Karpas-422 (cell line): Measurements from ENCODE around the gene COG4. TPM values are rescaled to one million over a fixed set of nuclear protein-coding genes. Genes with fewer than 3 reads are reported as not detected.

Experiments
- DNase-seq: peaks from one replicate; pipeline ENCODE4 v3.0.0-alpha.2; 2015
- H2AFZ ChIP-seq: fragments of 200-600 bp; sonication (generic); 2 replicates; pipeline ENCODE4 v1.6.1; 2014; ENCODE audit warnings: antibody characterized with exemption, low read length, mixed read lengths
- H3K27ac ChIP-seq: fragments of 200-600 bp; sonication (generic); 2 replicates; pipeline ENCODE4 v1.5.1; 2014; ENCODE audit warnings: mild to moderate bottlenecking, low read length, moderate library complexity
- H3K27me3 ChIP-seq: fragments of 200-600 bp; sonication (generic); 2 replicates; pipeline ENCODE4 v1.6.1; 2014; ENCODE audit warnings: low read length, mixed read lengths
- H3K36me3 ChIP-seq: fragments of 200-600 bp; sonication (generic); 2 replicates; pipeline ENCODE4 v1.6.1; 2014; ENCODE audit warnings: low read length, mixed read lengths; ENCODE audit not compliant: insufficient read depth
- H3K4me1 ChIP-seq: fragments of 200-600 bp; sonication (generic); 2 replicates; pipeline ENCODE4 v1.6.1; 2014; ENCODE audit warnings: mild to moderate bottlenecking, low read length, mixed read lengths
- H3K4me2 ChIP-seq: fragments of 200-600 bp; sonication (generic); 2 replicates; pipeline ENCODE4 v1.6.1; 2014; ENCODE audit warnings: low read length, low read depth, mild to moderate bottlenecking; ENCODE audit not compliant: poor library complexity, severe bottlenecking
- H3K4me3 ChIP-seq: fragments of 200-600 bp; sonication (generic); 2 replicates; pipeline ENCODE4 v1.5.1; 2014; ENCODE audit warnings: mild to moderate bottlenecking, antibody characterized with exemption, low read length, mixed read lengths
- H3K79me2 ChIP-seq: fragments of 200-600 bp; sonication (generic); 2 replicates; pipeline ENCODE4 v1.6.1; 2014; ENCODE audit warnings: mild to moderate bottlenecking, low read length, mixed read lengths
- H3K9ac ChIP-seq: fragments of 200-600 bp; sonication (generic); 2 replicates; pipeline ENCODE4 v1.6.0; 2014; ENCODE audit warnings: low read length
- H3K9me2 ChIP-seq: fragments of 200-600 bp; sonication (generic), shearing (Covaris generic); replicated peaks from 2 replicates; pipeline ENCODE4 v1.6.0; 2014; ENCODE audit warnings: mild to moderate bottlenecking, low read length, moderate library complexity; ENCODE audit not compliant: insufficient read depth
- H3K9me3 ChIP-seq: fragments of 300-700, 200-600 bp; sonication (generic); 2 replicates; pipeline ENCODE4 v1.6.1; 2014; ENCODE audit warnings: low read length, mixed read lengths
- H4K20me1 ChIP-seq: fragments of 200-600 bp; sonication (generic); 2 replicates; pipeline ENCODE4 v1.6.1; 2014; ENCODE audit warnings: mild to moderate bottlenecking, antibody characterized with exemption, low read length, low read depth; ENCODE audit not compliant: insufficient read depth
- total RNA-seq: library from RNA; depleted of rRNA; stranded (reverse); fragments of >200 nt; shearing (Covaris generic); gene quantifications from 2 replicates; pipeline ENCODE4 v1.2.3, GENCODE V29; 2014; ENCODE audit warnings: low replicate concordance

COG4 gene
- total RNA-seq, 1 experiment from 2014 or later: 47.0 TPM

- H3K9me2 ChIP-seq: no peaks in the 10 kb centered on the region
- no peaks in the 10 kb centered on the region for H4K20me1 ChIP-seq
- H3K4me3 ChIP-seq: no peak overlapping the region
- H3K27me3 ChIP-seq: no peaks in the 10 kb centered on the region
- no peaks in the 10 kb centered on the region for H3K79me2 ChIP-seq
- no peak overlapping the region for H2AFZ ChIP-seq
- no peak overlapping the region for H3K27ac ChIP-seq
- H3K9me3 ChIP-seq: no peaks in the 10 kb centered on the region
- H3K36me3 ChIP-seq: peaks cover 4% of the 10 kb centered on the region; the same call in 1 of the 2 replicates
- DNase-seq: no peak
- H3K4me1 ChIP-seq: no peaks in the 10 kb centered on the region
- no peak overlapping the region for H3K9ac ChIP-seq
- no peak overlapping the region for H3K4me2 ChIP-seq
Measured at GRCh38 chr16:70494777-70495176, 28.6 kb downstream of the COG4 start.

GRCh38 chr16:70494202-70494770 lies 29.1 kb downstream of the COG4 start:
- H3K9me2 ChIP-seq: no peaks in the 10 kb centered on the region
- no peak overlapping the region for H3K27ac ChIP-seq
- DNase-seq: no peak
- H3K4me2 ChIP-seq: no peak overlapping the region
- H3K27me3 ChIP-seq: no peaks in the 10 kb centered on the region
- no peaks in the 10 kb centered on the region for H4K20me1 ChIP-seq
- no peaks in the 10 kb centered on the region for H3K9me3 ChIP-seq
- no peaks in the 10 kb centered on the region for H3K79me2 ChIP-seq
- H3K4me3 ChIP-seq: no peak overlapping the region
- no peak overlapping the region for H3K9ac ChIP-seq
- no peaks in the 10 kb centered on the region for H3K4me1 ChIP-seq
- peaks cover 4% of the 10 kb centered on the region; the same call in 1 of the 2 replicates for H3K36me3 ChIP-seq
- no peak overlapping the region for H2AFZ ChIP-seq

- Histone ChIP-seq H3K27me3 (no peaks in the 10 kb centered on the region), H3K36me3 (peaks cover 4% of the 10 kb centered on the region; the same call in 1 of the 2 replicates), H3K79me2 (no peaks in the 10 kb centered on the region), H3K9ac (no peak overlapping the region), H3K4me3 (no peak overlapping the region), H3K4me2 (no peak overlapping the region), H4K20me1 (no peaks in the 10 kb centered on the region), H3K4me1 (no peaks in the 10 kb centered on the region), H3K27ac (no peak overlapping the region), H3K9me2 (no peaks in the 10 kb centered on the region), H3K9me3 (no peaks in the 10 kb centered on the region), H2AFZ (no peak overlapping the region)
- DNase-seq: no peak
Measured at GRCh38 chr16:70493802-70494201, 29.6 kb downstream of the COG4 start.

- H3K9me3 ChIP-seq: no peaks in the 10 kb centered on the region
- peaks cover 5% of the 10 kb centered on the region for H3K4me1 ChIP-seq
- no peaks in the 10 kb centered on the region for H3K9me2 ChIP-seq
- H3K4me3 ChIP-seq: no peak overlapping the region
- no peaks in the 10 kb centered on the region for H4K20me1 ChIP-seq
- no peak overlapping the region for H2AFZ ChIP-seq
- no peaks in the 10 kb centered on the region for H3K27me3 ChIP-seq
- H3K36me3 ChIP-seq: peaks cover 4% of the 10 kb centered on the region; the same call in 1 of the 2 replicates
- no peak overlapping the region for H3K4me2 ChIP-seq
- no peak for DNase-seq
- no peak overlapping the region for H3K9ac ChIP-seq
- H3K27ac ChIP-seq: no peak overlapping the region
- no peaks in the 10 kb centered on the region for H3K79me2 ChIP-seq
Measured at GRCh38 chr16:70490261-70490660, 33.1 kb downstream of the COG4 start.

GRCh38 chr16:70484867-70485266 lies 38.5 kb downstream of the COG4 start:
- no peak overlapping the region for H3K4me3 ChIP-seq
- H3K9ac ChIP-seq: no peak overlapping the region
- no peak overlapping the region for H2AFZ ChIP-seq
- peaks cover 4% of the 10 kb centered on the region; the same call in 1 of the 2 replicates for H3K36me3 ChIP-seq
- no peak overlapping the region for H3K4me2 ChIP-seq
- no peaks in the 10 kb centered on the region for H3K9me3 ChIP-seq
- peaks cover 16% of the 10 kb centered on the region for H3K4me1 ChIP-seq
- H3K27ac ChIP-seq: no peak overlapping the region
- H3K27me3 ChIP-seq: no peaks in the 10 kb centered on the region
- H4K20me1 ChIP-seq: no peaks in the 10 kb centered on the region
- H3K9me2 ChIP-seq: no peaks in the 10 kb centered on the region
- H3K79me2 ChIP-seq: no peaks in the 10 kb centered on the region
- no peak for DNase-seq

GRCh38 chr16:70483426-70483825 lies 39.9 kb downstream of the COG4 start:
- no peaks in the 10 kb centered on the region for H4K20me1 ChIP-seq
- H3K36me3 ChIP-seq: peaks cover 4% of the 10 kb centered on the region; the same call in 1 of the 2 replicates
- H3K9ac ChIP-seq: peak overlapping the region; percentile 26; the same call in 1 of the 2 replicates
- H3K4me3 ChIP-seq: no peak overlapping the region
- H3K27me3 ChIP-seq: no peaks in the 10 kb centered on the region
- H3K4me2 ChIP-seq: no peak overlapping the region
- H2AFZ ChIP-seq: no peak overlapping the region
- no peaks in the 10 kb centered on the region for H3K9me3 ChIP-seq
- no peaks in the 10 kb centered on the region for H3K9me2 ChIP-seq
- peaks cover 16% of the 10 kb centered on the region for H3K4me1 ChIP-seq
- H3K79me2 ChIP-seq: no peaks in the 10 kb centered on the region
- DNase-seq: peak; percentile 67
- H3K27ac ChIP-seq: peak overlapping the region; percentile 81

- Histone ChIP-seq H2AFZ (no peak overlapping the region), H3K4me1 (peaks cover 16% of the 10 kb centered on the region), H3K27ac (peak overlapping the region; percentile 81; the same call in 1 of the 2 replicates), H3K4me2 (no peak overlapping the region), H4K20me1 (no peaks in the 10 kb centered on the region), H3K9ac (no peak overlapping the region), H3K4me3 (no peak overlapping the region), H3K36me3 (peaks cover 4% of the 10 kb centered on the region; the same call in 1 of the 2 replicates), H3K27me3 (no peaks in the 10 kb centered on the region), H3K9me2 (no peaks in the 10 kb centered on the region), H3K79me2 (no peaks in the 10 kb centered on the region), H3K9me3 (no peaks in the 10 kb centered on the region)
- DNase-seq: no peak
Measured at GRCh38 chr16:70482624-70483023, 40.7 kb downstream of the COG4 start.

- Histone ChIP-seq H3K27me3 (no peaks in the 10 kb centered on the region), H3K9me3 (no peaks in the 10 kb centered on the region), H3K4me1 (peaks cover 17% of the 10 kb centered on the region), H3K4me3 (no peak overlapping the region), H2AFZ (no peak overlapping the region), H4K20me1 (no peaks in the 10 kb centered on the region), H3K9me2 (no peaks in the 10 kb centered on the region), H3K9ac (no peak overlapping the region), H3K36me3 (peaks cover 4% of the 10 kb centered on the region; the same call in 1 of the 2 replicates), H3K27ac (no peak overlapping the region), H3K4me2 (no peak overlapping the region), H3K79me2 (no peaks in the 10 kb centered on the region)
- DNase-seq: no peak
Measured at GRCh38 chr16:70481929-70482536, 41.3 kb downstream of the COG4 start.
